Fibroblast of the aortic adventitia (primary cell): Measurements from ENCODE around the gene DENND1C. TPM values are rescaled to one million over a fixed set of nuclear protein-coding genes. Genes with fewer than 3 reads are reported as not detected.

ENCODE experiments used
- DNase-seq: peaks from one replicate; pipeline ENCODE4 v3.0.0-alpha.2; 2010; ENCODE audit warnings: low read depth
- H3K4me3 ChIP-seq: 2 replicates; pipeline ENCODE4 v1.5.1; 2011; ENCODE audit warnings: low read depth, mild to moderate bottlenecking, control low read depth, low read length, moderate library complexity
- total RNA-seq: library from RNA; depleted of rRNA; stranded (reverse); fragments of >200 nt; gene quantifications from 2 replicates; pipeline ENCODE4 v1.2.3, GENCODE V29; 2012; ENCODE audit warnings: low replicate concordance
- TF ChIP-seq, protein P1 (sequence below): IDR thresholded peaks from 2 replicates; pipeline ENCODE4 v1.5.1; 2011; ENCODE audit warnings: mild to moderate bottlenecking, low read length, control low read depth, inconsistent platforms; ENCODE audit not compliant: insufficient read depth

DENND1C gene, protein sequence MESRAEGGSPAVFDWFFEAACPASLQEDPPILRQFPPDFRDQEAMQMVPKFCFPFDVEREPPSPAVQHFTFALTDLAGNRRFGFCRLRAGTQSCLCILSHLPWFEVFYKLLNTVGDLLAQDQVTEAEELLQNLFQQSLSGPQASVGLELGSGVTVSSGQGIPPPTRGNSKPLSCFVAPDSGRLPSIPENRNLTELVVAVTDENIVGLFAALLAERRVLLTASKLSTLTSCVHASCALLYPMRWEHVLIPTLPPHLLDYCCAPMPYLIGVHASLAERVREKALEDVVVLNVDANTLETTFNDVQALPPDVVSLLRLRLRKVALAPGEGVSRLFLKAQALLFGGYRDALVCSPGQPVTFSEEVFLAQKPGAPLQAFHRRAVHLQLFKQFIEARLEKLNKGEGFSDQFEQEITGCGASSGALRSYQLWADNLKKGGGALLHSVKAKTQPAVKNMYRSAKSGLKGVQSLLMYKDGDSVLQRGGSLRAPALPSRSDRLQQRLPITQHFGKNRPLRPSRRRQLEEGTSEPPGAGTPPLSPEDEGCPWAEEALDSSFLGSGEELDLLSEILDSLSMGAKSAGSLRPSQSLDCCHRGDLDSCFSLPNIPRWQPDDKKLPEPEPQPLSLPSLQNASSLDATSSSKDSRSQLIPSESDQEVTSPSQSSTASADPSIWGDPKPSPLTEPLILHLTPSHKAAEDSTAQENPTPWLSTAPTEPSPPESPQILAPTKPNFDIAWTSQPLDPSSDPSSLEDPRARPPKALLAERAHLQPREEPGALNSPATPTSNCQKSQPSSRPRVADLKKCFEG
- not detected in 2 replicates for total RNA-seq

GRCh38 chr19:6481541-6482342, at the start of gene DENND1C:
Gene DENND1C (minus strand): TSS chr19:6481787. CDS start chr19:6481695, 92 bp downstream.
- no peak for DNase-seq
- TF ChIP-seq, protein P1, sequence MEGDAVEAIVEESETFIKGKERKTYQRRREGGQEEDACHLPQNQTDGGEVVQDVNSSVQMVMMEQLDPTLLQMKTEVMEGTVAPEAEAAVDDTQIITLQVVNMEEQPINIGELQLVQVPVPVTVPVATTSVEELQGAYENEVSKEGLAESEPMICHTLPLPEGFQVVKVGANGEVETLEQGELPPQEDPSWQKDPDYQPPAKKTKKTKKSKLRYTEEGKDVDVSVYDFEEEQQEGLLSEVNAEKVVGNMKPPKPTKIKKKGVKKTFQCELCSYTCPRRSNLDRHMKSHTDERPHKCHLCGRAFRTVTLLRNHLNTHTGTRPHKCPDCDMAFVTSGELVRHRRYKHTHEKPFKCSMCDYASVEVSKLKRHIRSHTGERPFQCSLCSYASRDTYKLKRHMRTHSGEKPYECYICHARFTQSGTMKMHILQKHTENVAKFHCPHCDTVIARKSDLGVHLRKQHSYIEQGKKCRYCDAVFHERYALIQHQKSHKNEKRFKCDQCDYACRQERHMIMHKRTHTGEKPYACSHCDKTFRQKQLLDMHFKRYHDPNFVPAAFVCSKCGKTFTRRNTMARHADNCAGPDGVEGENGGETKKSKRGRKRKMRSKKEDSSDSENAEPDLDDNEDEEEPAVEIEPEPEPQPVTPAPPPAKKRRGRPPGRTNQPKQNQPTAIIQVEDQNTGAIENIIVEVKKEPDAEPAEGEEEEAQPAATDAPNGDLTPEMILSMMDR, result peak; percentile 58
- no peak within 1 kb of the TSS for H3K4me3 ChIP-seq

DNA sequence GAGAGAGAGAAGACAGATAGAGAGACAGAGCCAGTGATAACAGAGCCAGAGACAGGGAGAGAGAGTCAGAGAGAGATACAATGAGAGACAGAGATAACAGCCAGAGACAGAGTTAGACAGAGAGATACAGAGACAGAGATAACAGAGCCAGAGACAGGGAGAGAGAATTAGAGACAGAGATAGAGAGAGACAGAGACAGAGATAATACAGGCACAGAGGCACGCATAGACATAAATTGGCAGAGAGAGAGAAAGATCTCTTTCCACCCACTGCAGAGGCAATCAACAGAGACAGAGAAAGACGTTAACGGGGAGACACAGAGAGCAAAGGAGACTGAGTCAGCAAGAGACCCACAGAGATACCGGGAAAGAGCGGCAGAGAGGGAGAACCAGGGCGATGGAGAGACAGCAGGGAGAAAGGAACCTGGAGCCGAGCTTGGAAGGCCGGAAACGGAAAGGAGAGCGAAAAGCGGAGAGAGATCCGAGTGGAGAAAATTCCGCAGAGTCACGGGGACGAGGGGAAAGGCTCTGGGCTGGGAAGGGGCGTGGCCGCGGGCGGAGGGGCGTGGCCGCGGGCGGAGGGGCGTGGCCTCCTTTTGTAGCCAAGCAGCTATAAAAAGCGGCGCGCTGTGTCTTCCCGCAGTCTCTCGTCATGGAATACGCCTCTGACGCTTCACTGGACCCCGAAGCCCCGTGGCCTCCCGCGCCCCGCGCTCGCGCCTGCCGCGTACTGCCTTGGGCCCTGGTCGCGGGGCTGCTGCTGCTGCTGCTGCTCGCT, 49.0 kb upstream of the DENND1C start, which contains the start of gene TNFSF9:
TNFSF9 (plus strand) TSS at position 641 of the 777 bp plus-strand sequence; CDS start at position 652, 11 bp downstream.
- peak within 1 kb of the TSS; percentile 96 for H3K4me3 ChIP-seq
- TF ChIP-seq, protein P1, result no peak
- peak; percentile 90 for DNase-seq

GRCh38 chr19:6529937-6530385, 48.4 kb upstream of the DENND1C start:
- DNase-seq, result no peak
- TF ChIP-seq, protein P1, result no peak
- peak overlapping the region; percentile 96 for H3K4me3 ChIP-seq

GRCh38 chr19:6529351-6529750, 47.8 kb upstream of the DENND1C start:
- H3K4me3 ChIP-seq, result no peak overlapping the region
- DNase-seq, result no peak
- TF ChIP-seq, protein P1, result no peak

DNA sequence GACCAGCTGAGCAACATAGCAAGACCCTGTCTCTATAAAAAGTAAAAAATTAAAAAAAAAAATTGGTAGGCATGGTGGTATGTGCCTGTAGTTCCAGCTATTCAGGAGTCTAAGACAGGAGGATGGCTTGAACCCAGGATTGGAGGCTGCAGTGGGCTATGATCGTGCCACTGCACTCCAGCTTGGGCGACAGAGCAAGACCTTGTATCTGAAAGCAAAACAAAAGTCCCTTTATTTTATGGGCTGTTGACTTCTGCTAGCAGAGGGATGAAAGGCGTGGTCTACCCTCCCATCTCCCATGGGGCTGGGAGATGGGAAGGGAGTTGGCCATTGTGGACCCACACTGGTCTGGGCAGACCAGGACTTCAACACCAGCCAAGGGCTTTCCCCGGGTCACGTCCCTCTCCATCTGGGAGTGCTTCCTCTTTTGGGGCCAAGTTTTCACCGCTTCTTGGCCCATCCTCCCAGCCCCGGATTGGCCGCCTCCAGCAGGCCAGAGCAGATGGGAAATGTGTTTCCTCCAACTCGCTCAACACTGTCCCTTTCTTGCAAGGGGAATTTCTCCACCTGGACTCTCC, 47.0 kb upstream of the DENND1C start:
- DNase-seq, result peak; percentile 46

More for the DNA sequence above, 47.0 kb upstream of the DENND1C start:
- TF ChIP-seq, protein P1, result no peak
- H3K4me3 ChIP-seq, result no peak overlapping the region
